ENCODE data around the gene ZNF277.

DNA sequence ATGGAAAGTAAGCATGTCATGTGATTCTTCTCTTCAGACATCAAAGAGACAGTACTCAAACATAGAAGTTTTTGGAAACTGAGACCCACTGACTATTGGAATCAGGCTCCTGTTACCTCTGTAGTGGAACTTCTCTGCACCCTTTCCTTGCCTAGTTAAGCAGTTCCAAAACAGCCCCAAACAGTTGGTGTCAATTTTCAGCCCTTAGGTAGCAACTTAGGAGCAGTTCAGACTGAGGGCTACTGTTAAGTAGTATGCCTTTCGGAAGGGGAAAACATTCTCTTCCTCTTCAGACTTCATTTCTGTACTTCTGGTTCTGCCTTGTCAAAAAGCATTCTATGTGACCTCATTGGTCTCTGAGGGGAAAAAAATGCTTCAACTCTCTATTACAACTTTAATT lies 85.7 kb downstream of the ZNF277 start:
- TF ChIP-seq, protein P1, sequence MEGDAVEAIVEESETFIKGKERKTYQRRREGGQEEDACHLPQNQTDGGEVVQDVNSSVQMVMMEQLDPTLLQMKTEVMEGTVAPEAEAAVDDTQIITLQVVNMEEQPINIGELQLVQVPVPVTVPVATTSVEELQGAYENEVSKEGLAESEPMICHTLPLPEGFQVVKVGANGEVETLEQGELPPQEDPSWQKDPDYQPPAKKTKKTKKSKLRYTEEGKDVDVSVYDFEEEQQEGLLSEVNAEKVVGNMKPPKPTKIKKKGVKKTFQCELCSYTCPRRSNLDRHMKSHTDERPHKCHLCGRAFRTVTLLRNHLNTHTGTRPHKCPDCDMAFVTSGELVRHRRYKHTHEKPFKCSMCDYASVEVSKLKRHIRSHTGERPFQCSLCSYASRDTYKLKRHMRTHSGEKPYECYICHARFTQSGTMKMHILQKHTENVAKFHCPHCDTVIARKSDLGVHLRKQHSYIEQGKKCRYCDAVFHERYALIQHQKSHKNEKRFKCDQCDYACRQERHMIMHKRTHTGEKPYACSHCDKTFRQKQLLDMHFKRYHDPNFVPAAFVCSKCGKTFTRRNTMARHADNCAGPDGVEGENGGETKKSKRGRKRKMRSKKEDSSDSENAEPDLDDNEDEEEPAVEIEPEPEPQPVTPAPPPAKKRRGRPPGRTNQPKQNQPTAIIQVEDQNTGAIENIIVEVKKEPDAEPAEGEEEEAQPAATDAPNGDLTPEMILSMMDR (IDR thresholded peaks at IDR 0.05), result no peak
- TF ChIP-seq POLR2A (IDR thresholded peaks at IDR 0.05), result no peak
